Kidney epithelial cell (primary cell): ENCODE measurements around the gene SUN3. TPM values are rescaled to one million over a fixed set of nuclear protein-coding genes. Genes with fewer than 3 reads are reported as not detected.

Experiments used
- DNase-seq: peaks from one replicate; pipeline ENCODE4 v3.0.0-alpha.2; 2010; ENCODE audit warnings: low read depth
- H3K27me3 ChIP-seq: 2 replicates; pipeline ENCODE4 v1.6.0; 2011; ENCODE audit warnings: low read length; ENCODE audit not compliant: control insufficient read depth, insufficient read depth
- H3K36me3 ChIP-seq: 2 replicates; pipeline ENCODE4 v1.5.1; 2011; ENCODE audit warnings: low read length; ENCODE audit not compliant: control insufficient read depth, insufficient read depth
- H3K4me3 ChIP-seq: 2 replicates; pipeline ENCODE4 v1.5.1; 2011; ENCODE audit warnings: low read depth, mild to moderate bottlenecking, control low read depth, low read length
- CTCF ChIP-seq: IDR thresholded peaks from 2 replicates; pipeline ENCODE4 v1.5.1; 2011; ENCODE audit warnings: mild to moderate bottlenecking, moderate library complexity, low read length, control low read depth, inconsistent platforms; ENCODE audit not compliant: insufficient read depth, poor library complexity, severe bottlenecking
- total RNA-seq: library from RNA; depleted of rRNA; stranded (reverse); fragments of >200 nt; gene quantifications from 2 replicates; pipeline ENCODE4 v1.2.3, GENCODE V29; 2015

The SUN3 gene
- total RNA-seq, 1 donor from 2014 or later: not detected

- H3K27me3 ChIP-seq: no peaks in the 10 kb centered on the region
- H3K4me3 ChIP-seq: no peak overlapping the region
- no peaks in the 10 kb centered on the region for H3K36me3 ChIP-seq
- DNase-seq: no peak
- no peak for TF ChIP-seq CTCF
Measured at GRCh38 chr7:47940088-47941013, 88.6 kb downstream of the SUN3 start.

GRCh38 chr7:47939425-47940036 lies 89.4 kb downstream of the SUN3 start:
- no peak for TF ChIP-seq CTCF
- no peak for DNase-seq
- Histone ChIP-seq H3K4me3 (no peak overlapping the region), H3K27me3 (no peaks in the 10 kb centered on the region), H3K36me3 (no peaks in the 10 kb centered on the region)

GRCh38 chr7:47938574-47939165 lies 90.2 kb downstream of the SUN3 start:
- no peaks in the 10 kb centered on the region for H3K36me3 ChIP-seq
- H3K27me3 ChIP-seq: no peaks in the 10 kb centered on the region
- no peak for TF ChIP-seq CTCF
- H3K4me3 ChIP-seq: no peak overlapping the region
- DNase-seq: no peak

- DNase-seq: no peak
- Histone ChIP-seq H3K36me3 (no peaks in the 10 kb centered on the region), H3K27me3 (no peaks in the 10 kb centered on the region), H3K4me3 (no peak overlapping the region)
- no peak for TF ChIP-seq CTCF
Measured at GRCh38 chr7:47937711-47938573, 91.0 kb downstream of the SUN3 start.

Other genes with a start within 250 kb of the SUN3 start
- 0.08 and 0.14 TPM in 2 replicates for gene PKD1L1, start 80.6 kb downstream of the SUN3 start, total RNA-seq
- gene HUS1, start 49.5 kb downstream of the SUN3 start, total RNA-seq: 12.0 and 13.4 TPM in 2 replicates
- 0.34 TPM in 1 of 2 replicates, not detected in the other for gene C7orf57, start 6.4 kb upstream of the SUN3 start, total RNA-seq
- gene UPP1, start 60.2 kb upstream of the SUN3 start, total RNA-seq: 421 and 429 TPM in 2 replicates
- gene ABCA13, start 142.4 kb upstream of the SUN3 start, total RNA-seq: 0.71 and 1.7 TPM in 2 replicates